B cell (primary cell): ENCODE results near the gene CFAP161.

ENCODE experiments used
- EZH2 ChIP-seq: IDR thresholded peaks from 2 replicates; pipeline ENCODE4 v1.6.1; 2012; ENCODE audit warnings: borderline replicate concordance, low read depth, mild to moderate bottlenecking, moderate library complexity, low read length; ENCODE audit not compliant: insufficient read depth, poor library complexity, severe bottlenecking
- TF ChIP-seq, protein P1 (sequence below): fragments of 200-600 bp; IDR thresholded peaks from one replicate; pipeline ENCODE4 v1.8.0; 2022; ENCODE audit warnings: antibody characterized with exemption, mild to moderate bottlenecking

DNA sequence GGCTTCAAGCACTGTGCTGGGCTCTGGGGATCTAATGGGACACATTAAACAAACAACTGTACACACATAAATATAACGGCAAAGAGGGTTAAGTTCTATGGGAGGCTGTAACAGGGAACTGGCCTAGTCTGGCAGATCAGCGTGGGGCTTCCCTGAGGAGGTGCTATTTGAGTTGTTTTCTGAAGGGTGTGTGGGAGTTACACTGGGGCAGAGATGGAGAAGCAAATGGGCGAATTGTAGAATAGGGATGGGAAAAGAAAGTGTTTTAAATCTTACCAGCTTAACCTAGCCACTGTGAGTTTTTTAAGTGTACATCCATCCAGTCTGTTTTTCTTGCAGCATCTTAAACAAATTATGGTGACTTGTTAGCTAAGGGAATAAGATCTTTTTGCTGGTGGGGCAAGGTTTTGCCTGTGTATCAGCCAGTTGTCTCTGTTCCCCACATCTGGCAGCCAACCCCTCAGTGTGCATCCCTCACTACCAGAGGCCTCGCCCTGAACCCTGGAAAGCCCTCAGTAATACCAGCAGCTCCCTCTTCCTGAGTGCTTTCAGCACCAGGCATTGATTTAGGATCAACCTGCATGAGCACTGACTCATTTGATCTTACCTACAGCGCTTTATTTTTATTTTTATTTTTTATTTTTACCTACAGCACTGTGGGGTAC, 51.7 kb downstream of the CFAP161 start:
- TF ChIP-seq, protein P1, sequence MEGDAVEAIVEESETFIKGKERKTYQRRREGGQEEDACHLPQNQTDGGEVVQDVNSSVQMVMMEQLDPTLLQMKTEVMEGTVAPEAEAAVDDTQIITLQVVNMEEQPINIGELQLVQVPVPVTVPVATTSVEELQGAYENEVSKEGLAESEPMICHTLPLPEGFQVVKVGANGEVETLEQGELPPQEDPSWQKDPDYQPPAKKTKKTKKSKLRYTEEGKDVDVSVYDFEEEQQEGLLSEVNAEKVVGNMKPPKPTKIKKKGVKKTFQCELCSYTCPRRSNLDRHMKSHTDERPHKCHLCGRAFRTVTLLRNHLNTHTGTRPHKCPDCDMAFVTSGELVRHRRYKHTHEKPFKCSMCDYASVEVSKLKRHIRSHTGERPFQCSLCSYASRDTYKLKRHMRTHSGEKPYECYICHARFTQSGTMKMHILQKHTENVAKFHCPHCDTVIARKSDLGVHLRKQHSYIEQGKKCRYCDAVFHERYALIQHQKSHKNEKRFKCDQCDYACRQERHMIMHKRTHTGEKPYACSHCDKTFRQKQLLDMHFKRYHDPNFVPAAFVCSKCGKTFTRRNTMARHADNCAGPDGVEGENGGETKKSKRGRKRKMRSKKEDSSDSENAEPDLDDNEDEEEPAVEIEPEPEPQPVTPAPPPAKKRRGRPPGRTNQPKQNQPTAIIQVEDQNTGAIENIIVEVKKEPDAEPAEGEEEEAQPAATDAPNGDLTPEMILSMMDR = no peak
- TF ChIP-seq EZH2 = no peak
